GM19238 (cell line): ENCODE data around the gene WWOX.

Experiments
- DNase-seq: peaks from one replicate; pipeline ENCODE4 v3.0.0; 2011; ENCODE audit warnings: low spot score; ENCODE audit not compliant: insufficient read length

The WWOX gene

DNA sequence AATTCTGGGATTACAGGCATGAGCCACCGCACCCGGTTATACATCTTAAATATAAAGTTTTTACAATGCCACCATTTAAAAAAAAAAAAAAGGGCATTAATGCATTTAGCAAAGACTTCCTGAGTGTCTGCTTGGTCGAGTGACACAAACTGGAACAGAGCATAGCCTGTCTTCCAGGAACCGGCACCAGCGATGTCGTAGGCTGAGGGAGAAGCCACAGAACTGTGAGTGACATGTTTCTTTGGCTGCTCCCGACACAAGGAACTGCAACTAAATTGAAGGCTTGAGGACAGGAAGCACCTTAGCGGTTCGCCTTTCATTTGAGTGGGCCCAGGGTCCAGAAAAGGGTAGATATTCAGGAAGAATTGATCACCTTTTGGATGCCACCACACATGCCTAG is 783.3 kb downstream of the WWOX start:
- no peak for DNase-seq

DNA sequence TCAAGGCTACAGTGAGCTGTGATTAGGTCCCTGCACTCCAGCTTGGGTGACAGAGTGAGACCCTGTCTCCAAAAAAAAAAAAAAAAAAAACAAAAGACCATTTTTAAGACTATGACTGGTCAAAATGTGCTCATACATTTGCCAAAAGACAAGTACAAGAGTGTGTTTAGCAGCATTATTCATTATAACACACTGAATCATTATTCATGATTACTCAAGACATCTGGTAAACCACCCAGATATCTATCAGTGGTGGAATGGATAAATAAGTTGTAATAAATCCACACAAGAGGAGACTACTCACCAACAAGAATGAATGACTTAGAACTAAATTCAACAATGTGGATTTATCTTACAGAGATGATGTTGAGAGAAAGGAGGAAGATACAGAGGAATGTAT is 784.8 kb downstream of the WWOX start:
- DNase-seq: no peak

DNA sequence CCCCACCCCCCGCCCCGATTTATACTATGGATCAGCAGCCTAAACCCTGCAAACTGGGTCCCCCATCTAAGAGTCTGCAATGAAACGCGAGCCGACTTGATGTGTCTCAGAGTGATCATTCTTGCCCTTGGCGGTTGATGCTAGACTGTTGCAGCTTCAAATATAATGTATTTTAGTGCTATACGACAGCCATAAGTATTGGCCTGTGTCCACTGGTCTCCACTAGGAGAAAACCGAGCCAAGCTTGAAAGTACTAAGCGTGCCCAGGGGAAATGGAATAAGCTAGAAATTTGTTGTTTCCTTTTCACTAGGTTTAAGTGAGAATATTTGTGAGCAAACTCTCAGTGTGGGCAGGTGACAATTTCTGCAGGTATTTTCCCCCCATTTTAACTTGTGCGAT is 789.9 kb downstream of the WWOX start:
- DNase-seq: no peak

DNA sequence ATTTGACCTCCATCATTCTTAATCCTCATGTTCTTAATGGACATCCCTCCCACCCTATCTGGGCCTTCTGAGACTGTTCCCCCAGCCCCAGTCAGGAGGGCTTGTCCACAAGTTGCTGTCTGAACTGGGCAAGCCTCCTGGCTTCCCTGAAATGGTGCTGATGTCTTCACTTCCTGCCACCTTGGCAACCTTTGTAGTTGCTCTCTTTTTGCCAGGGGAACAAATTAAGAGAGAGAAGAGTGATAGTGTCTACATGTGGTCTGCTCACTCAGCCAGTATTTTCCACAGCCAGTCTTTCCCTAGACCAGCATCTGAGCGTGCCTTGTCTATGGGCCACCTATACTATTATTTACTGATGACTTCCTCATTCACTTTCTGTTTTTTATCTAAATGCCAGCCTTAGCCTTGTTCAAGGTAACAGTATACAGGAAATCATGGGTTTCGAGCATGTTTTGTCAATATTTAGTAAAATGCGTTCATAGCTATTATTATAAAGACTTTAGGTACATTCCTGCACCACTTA is 791.0 kb downstream of the WWOX start:
- DNase-seq: no peak

DNA sequence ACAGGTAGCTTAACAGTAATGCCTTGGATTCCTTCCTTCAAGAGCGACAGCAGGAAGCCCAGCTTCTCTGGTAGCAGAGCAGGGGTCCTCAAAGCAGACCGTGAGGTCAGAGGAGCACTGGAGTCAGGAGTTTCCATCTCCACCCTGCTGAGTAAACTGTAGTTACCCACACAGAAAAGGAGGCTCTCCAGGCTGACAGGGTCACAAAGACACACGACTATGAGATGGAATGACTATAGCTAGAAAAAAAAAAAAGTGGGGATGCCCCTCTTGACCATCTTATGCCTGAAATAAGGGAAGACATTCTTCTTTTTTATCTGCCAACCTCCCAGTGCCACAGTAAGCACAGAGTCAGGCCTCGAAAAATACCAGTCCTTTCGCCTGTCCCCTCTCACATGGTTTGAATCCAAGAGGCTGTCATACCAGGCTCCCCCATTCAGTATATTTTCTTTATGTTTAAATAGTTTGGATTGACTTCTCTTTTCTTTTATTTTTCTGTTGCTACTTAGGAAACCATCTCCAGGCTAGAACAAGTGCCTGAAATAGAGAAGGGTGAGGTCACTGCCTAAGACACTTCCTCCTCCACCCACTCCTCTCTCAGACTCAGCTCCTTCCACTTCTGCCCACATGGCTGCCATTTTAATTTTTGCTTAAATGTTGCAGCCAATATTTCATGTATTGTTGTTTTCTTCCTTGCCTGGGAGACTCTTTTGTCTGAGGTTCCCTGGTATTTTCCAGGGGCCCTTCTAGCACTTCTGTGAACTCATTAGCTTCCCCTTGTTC is 793.7 kb downstream of the WWOX start:
- DNase-seq: no peak

DNA sequence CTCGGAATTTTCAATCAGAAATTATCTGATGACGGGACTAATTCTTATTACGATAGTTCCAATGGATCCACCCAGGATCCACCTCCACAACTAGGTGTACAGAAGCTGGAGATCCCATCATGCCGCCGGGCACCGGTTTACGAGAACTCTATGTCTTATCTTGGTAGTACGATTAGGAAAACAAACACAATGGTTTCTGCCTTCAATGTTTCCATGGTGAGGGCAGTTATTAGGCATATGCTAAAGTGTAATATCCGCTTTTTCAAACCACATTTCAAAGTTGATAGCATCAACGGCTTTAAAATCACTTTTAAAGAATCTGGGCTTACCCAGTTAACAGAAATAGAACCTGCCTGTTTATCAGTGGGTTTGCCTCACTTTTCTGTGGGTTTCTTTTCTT is 795.4 kb downstream of the WWOX start:
- DNase-seq: no peak

DNA sequence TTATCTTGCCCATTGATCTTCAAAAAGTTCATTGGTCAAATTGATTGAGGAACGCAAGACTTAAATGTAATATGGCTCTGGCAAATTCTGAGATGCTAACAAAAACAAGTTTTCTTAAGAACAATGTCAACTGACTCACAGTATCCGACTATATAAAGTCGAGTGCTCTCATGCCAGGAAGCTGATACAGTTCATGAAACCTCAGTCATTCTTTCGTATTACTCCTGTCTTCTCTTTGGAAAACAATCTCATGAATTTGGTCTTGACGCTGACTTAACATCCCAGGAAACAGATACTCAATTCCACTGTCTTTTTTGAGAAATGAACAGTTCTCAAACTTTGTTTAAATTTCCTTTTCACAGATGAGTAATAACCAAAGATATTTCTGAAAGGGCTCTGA is 796.2 kb downstream of the WWOX start:
- no peak for DNase-seq

DNA sequence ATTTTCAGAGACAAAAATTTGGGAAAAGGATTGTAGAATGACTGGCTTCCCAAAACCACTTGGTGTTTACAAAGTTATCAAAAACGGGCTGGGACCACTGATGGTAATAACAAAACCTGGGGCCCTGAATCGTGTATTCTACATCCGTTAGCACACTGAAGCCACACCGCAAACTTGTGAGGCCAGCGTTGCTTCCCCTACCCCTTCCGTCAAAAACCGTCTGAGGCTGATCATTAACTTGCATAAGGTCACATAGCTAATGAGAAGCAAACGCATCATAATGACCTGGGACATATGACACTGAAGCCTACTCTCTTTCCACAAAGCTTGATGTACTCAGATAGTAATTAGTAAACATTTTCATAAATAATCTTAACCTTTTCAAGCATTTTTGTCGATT is 796.8 kb downstream of the WWOX start:
- DNase-seq: no peak

DNA sequence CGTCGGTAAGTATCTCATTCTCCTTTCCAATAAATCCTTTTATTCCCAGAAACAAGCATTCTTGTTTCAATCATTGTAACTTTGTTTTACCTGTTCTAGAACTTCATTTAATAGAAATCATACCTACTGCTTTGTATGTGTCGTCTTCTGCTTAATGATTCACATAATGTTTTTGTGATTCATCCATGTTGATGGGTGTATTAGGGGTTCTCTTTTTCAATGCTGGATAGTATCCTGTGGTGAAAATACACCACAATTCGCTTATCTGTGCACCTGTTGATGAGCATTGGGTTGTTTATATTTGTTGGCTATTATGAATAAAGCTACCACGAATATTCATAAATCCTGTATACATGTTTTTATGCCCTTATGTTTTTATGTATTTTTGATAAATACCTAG is 797.8 kb downstream of the WWOX start:
- DNase-seq: no peak

DNA sequence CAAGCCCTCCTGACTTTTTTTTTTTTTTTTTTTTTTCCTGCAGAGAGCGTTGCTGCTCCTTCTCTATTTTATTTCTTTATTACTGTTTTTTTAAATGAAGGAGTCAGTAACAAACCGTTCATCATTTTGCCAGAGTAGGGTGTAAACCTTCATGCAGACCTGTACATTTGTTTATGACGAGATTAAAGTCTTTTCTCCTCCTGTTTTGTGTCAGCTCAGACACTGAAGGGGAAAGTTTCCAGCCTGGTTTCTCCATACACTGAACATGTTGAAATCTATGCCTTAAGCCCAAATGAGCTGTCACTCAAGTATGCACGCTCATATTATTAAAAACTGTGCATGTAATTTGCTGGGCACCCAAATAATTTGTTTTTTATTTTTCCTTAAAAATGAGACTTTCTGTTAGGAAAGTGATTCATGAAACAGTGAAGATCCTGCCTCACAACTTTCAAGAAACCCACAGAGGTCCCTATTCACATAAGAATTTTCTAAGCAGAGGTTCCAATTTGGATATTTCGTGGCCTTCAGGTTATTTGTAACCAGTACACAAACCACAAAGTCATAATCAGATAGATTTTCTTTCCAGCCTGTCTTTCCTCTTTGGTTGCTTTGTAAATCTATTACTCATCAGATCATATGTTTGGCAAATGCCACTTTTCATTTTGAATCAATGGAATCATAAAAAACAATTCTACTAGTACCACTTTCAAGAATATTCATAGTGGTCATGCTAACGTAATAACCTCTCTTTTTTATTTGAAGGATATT is 800.8 kb downstream of the WWOX start:
- no peak for DNase-seq

DNA sequence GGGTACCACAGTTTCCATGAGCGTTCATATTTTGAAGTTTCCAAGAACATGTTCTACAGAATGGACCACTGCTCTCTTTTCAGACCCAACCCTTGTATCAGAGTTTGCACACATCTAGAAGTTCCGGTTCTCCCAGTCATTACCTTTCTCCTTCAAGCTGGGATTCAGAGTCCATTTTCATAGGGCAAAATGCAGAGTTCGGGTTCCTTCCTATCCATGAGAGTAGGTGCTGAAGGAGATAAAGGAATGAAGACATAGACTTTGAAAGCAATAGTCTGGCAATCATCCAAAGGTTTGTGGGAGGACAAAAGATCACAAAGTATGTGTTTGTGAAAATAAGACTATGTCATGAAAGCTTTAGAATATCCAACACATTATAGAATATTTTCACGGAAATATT is 801.5 kb downstream of the WWOX start:
- no peak for DNase-seq

DNA sequence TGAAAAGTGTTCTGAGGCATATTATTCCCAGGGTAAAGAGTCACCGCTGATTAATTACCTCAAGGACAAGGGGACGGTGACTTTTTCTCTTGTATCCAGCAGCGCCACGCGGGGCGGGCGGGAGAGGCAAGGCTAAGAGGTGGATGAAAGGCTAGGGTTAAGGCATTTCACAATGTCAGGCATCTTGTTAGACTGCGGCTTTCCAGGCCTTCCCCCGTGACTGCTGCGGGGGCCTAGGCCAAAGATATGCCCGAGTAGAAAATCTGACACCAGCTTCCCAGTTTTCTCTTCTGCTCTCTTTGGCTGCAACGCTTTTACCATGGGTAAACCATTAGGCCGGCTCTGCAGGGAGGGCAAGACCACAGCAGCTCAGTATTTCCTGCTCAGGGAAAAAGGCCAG is 802.9 kb downstream of the WWOX start:
- no peak for DNase-seq

DNA sequence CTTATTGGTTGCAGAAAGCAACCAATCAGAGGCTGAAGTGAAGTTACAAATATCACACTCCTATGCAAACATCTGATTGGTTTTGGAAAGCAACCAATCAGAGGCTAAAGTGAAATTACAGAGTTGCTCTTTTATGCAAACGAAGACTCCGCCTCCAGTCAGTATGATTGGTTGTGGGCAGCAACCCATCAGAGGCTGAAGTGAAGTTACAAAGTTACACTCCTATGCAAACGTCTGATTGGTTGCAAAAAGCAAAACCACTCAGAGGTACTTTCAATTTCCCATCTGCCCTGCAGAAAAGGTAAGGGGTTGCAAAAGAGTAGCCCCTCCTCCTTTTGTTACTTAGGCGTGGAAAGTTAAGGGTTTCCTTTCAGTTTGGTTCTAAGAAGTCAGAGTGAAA is 803.8 kb downstream of the WWOX start:
- no peak for DNase-seq

DNA sequence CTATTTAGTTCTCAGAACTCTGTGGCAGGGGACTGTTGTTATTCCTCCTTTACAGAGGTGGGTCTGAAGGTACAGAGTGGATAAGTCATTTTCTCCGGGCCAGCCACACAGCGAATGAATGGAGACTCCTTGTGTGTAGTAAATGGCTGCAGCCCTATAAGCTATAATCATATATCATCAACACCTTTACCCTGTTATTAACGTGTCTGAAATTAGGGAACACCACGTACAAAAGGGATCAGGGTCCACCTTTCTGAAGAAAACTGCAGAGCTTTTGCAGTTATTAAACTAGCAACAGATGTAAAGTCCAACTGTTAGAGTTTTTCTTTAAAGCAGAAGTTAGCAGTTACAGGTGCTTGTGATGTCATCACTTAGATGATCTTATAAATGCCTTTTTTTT is 804.4 kb downstream of the WWOX start:
- DNase-seq: no peak

DNA sequence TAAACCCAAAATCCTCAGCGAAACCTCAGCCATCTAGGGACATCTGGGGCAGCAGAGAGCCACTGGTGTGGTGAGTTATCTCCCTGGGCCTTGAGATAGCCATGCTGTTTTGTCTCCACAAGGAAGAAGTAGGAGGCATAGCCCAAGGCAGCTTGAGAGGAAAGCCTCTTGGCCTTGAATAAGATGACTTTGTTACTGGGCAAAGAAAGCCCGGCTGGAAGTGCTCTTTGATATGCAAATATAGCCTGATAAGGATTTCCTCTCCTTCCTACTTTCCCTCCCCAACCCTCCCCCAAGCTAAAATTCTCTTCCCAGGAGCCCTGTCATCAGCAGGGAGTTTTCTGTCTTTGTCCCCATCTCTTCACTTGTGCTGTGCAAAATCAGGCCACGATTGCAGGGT is 806.7 kb downstream of the WWOX start:
- DNase-seq: no peak

DNA sequence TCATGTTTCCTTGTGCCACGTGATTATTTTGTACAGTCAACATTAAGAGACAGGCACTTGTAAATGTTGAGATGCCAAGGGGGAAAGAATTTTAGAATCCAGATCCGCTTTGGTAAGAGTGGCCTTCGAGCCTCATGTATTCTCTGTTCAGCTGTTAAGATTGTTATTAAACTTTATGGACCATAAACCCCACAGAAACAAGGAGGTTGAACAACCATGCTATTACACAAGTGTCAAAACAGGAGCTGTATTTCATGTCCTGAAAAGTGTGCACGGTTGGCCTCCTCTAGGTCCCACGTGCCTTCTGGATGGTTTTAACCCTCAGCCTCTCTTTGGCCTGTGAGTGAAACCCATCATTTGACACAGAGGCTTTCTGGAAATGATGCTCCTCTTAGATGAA is 809.8 kb downstream of the WWOX start:
- no peak for DNase-seq

DNA sequence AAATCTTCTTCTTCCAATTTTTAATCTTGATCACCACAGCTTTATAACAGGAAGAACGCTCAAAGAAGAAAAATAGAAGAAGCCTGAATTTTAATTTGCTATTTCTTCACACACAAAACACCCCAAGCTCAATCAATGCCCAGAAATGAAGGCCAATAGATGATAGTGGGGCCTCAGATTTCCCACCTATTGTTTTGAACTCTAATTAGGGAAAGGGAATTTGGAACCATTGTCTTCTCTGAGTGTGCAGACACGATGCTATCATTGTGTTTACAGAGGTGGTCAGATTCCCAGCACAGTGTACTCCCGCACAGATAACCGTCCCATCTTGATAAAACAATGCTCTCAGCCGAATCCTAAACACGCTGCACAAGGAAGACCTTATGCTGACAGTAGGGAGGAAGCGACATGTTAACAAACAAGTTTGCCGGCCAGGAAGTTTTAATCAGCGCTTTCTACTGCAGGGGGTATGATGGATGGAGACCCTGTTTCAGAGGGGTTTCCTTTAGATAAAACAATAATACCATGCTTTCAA is 816.4 kb downstream of the WWOX start:
- no peak for DNase-seq

DNA sequence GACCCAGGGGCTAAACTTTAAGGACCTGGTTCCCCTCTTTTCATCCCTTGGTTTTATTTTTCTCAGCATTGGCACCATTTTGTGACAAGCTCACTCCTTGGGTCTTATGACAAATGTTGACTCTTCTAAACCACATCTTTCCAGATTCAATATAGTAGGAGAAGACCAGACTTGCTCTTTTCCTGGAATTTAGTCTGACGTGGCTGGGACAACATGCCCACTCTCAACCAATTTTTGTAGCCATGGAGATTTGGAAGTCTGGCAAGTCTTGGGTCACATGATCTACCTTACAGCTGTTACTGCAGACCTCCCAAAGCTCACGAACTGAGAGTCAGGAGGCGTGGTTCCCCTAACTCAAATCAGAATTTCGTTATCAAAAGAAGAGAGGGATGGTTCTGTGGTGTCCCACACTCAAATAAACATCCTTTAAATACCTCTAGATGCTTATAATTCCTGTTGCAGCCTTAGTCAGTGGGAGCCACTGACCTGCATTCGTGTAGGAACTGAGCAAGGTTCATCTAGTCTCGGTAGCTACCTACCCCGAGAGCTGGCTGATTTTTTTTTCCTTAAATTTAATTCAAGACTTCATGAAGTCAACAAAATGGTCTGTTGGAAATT is 817.6 kb downstream of the WWOX start:
- DNase-seq: no peak

DNA sequence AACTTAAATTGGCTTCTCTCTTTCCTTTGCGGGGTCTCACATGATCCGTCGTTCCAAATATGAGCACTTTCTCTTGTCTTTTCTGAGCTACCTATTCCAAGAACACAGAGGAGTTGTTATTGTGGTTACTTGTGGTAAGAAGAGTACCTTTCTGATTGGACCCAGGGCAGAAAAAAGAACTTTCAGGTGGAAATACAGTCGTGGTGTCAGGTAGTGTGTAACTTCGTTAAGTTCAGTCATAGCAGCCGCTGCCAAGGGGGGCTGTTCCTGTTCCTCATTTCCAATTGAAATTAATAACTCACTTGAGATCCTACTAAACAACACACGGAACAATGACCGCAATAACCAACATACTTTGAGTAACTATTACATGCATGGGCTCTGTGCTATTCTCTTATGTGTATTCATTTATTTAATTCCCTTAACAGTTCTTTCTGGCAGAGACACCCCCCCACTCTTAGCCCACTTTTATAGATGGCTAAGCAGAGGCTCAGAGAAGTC is 819.4 kb downstream of the WWOX start:
- DNase-seq: no peak

DNA sequence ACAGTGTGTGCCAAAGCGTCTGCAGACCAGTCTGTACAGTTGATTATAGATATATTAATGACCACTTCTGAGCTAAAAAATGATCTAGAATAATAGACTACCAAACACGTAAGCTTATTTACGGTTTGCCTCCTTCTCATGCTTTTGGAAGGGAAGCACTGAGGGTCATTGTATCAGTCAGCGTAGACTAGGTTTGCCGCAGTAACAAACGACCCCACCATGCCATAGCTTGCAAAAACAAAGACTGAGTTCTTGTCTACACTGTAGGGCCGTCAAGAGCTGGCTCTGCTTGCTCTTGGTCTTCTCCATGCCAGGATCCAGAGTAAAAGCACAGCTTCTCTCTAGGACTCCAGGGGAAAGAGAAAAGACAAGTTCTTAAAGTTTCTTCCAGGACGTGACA is 820.4 kb downstream of the WWOX start:
- no peak for DNase-seq

DNA sequence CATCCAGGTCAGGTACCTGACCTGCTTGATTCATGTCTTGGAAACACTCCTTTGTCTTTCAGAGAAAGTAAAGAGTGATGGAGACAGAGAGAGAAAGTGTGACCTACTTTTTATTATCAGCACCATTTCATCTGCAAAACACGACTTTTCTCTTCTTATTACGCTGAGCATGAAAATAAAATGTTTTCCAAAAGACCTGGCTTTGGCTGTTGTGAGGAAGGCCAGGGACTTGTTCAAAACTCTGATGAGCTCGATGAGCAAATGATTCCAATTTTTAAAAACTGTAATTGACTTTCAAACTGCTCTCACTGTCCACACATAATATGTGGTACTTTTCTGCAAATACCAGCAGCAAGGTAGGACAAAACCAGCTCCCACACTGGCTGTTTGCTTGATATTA is 821.2 kb downstream of the WWOX start:
- no peak for DNase-seq
